H1 (cell line): ENCODE measurements around the gene HK1.

Source experiments
- BCL11A ChIP-seq, 2 experiments: IDR thresholded peaks; one replicate each; pipeline ENCODE4 v1.6.1; 2011; ENCODE audit warnings: low read depth in 2 of 2, low read length in 2 of 2, mild to moderate bottlenecking in 2 of 2
- CBX5 ChIP-seq: fragments of 300-800, 300-1000 bp; sonication (generic); IDR thresholded peaks from 2 replicates; pipeline ENCODE4 v1.7.1; 2016; ENCODE audit warnings: antibody characterized with exemption, low read length, low read depth
- CREB1 ChIP-seq: IDR thresholded peaks from 2 replicates; pipeline ENCODE4 v1.6.1; 2012; ENCODE audit warnings: inconsistent platforms
- CTCF ChIP-seq, 3 experiments: IDR thresholded peaks; 1 replicate in 2 of 3; 2 replicates in 1 of 3; pipeline versions ENCODE4 v1.5.1 to v1.6.1; 2011; ENCODE audit warnings: low read length in 3 of 3, mild to moderate bottlenecking in 3 of 3, inconsistent platforms in 2 of 3, low read depth in 1 of 3, moderate library complexity in 1 of 3; ENCODE audit not compliant: insufficient read depth in 1 of 3; ENCODE audit errors: control extremely low read depth in 1 of 3
- EZH2 ChIP-seq: fragments of 200-600 bp; sonication (generic); IDR thresholded peaks from 2 replicates; pipeline ENCODE4 v1.7.1; 2012; ENCODE audit warnings: low read depth, mild to moderate bottlenecking, moderate library complexity, low read length, inconsistent platforms; ENCODE audit not compliant: severe bottlenecking
- POLR2A ChIP-seq, 2 experiments: IDR thresholded peaks; 1 replicate in 1 of 2; 2 replicates in 1 of 2; pipeline ENCODE4 v1.6.1; 2011; ENCODE audit warnings: low read depth in 2 of 2, low read length in 2 of 2, mild to moderate bottlenecking in 2 of 2; ENCODE audit errors: control extremely low read depth in 1 of 2
- TCF12 ChIP-seq: IDR thresholded peaks from 2 replicates; pipeline ENCODE4 v1.6.1; 2011; ENCODE audit warnings: low read depth, mild to moderate bottlenecking, low read length

- TF ChIP-seq CBX5 (no peak), POLR2A (IDR thresholded peaks at IDR 0.05; ENCODE audit: control extremely low read depth in 1 of 2, low read depth in 2 of 2, low read length in 2 of 2) (no peak), CTCF (IDR thresholded peaks at IDR 0.05; ENCODE audit: control extremely low read depth in 1 of 3, insufficient read depth in 1 of 3, low read depth in 1 of 3, low read length in 3 of 3) (no peak), CREB1 (no peak), BCL11A (IDR thresholded peaks at IDR 0.05; ENCODE audit: low read depth in 2 of 2, low read length in 2 of 2) (no peak), TCF12 (no peak), EZH2 (no peak)
Observed at GRCh38 chr10:69240455-69240854, 37.8 kb upstream of the HK1 start.
